ENCODE measurements around the gene NME3.

DNA sequence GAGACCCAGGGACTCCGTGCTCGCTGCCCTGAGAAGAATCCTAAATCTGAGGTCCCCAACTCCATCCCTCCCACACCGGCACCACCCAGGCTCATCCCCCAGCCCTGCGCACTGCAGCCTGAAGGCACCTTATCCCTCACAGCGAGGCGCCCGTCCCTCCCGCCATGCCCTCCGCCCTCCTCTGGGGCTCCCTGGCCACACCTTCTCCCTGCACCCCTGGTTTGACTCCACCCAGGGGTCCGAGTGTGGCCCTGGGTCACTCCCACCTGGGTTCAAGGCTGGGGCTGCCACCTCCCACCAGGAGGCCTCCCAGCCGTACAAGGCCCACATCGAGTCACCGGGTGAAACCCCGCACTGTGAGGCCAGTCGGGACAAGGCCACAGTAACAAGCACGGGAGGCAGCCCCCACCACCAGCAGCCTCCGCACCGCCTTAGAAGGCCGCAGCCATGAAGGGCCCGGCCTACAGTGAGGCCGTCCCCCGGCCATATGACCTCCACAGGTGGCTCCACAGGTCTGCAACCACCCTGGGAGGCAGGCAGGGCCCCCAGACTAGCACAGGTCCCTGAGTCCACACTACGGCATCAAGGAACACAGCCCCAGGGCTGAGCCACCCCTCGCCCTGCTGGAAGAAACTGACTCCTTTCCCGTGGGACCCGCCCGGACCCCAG lies 47.0 kb upstream of the NME3 start:
- TF ChIP-seq SUZ12 (IDR thresholded peaks at IDR 0.05; ENCODE audit: extremely low read depth, insufficient read depth, insufficient read length) (no peak), YY1 (IDR thresholded peaks at IDR 0.05; ENCODE audit: insufficient read depth, insufficient read length) (no peak)

All from NT2/D1 (cell line).